ENCODE results near the gene LEMD3.

- TF ChIP-seq CTCF (IDR thresholded peaks at IDR 0.05) (peak in 2 of 6 experiments; percentile 6 to 16), POLR2A (IDR thresholded peaks at IDR 0.05) (peak; percentile 79 to 93)
These were observed at the start of gene LEMD3 for GRCh38 chr12:65169320-65170208.
